Right renal pelvis (tissue), 4 donors: ENCODE data around the gene SLC18A2. TPM values are rescaled to one million over a fixed set of nuclear protein-coding genes. Genes with fewer than 3 reads are reported as not detected.

ENCODE experiments used
- DNase-seq, 4 donors: peaks; one replicate each; pipeline ENCODE4 v3.0.0-alpha.2; 2013; ENCODE audit warnings: low read depth in 4 of 4, low spot score in 3 of 4, missing footprints in 1 of 4
- polyA plus RNA-seq, 4 donors: library from polyadenylated mRNA; unstranded; fragments of 120-200 nt; gene quantifications; one replicate each; pipeline ENCODE4 v1.2.1, GENCODE V29; 2013; ENCODE audit not compliant: insufficient read length in 4 of 4

The SLC18A2 gene
- polyA plus RNA-seq, 4 donors: 1.1 to 1.6 (median 1.4) TPM

DNA sequence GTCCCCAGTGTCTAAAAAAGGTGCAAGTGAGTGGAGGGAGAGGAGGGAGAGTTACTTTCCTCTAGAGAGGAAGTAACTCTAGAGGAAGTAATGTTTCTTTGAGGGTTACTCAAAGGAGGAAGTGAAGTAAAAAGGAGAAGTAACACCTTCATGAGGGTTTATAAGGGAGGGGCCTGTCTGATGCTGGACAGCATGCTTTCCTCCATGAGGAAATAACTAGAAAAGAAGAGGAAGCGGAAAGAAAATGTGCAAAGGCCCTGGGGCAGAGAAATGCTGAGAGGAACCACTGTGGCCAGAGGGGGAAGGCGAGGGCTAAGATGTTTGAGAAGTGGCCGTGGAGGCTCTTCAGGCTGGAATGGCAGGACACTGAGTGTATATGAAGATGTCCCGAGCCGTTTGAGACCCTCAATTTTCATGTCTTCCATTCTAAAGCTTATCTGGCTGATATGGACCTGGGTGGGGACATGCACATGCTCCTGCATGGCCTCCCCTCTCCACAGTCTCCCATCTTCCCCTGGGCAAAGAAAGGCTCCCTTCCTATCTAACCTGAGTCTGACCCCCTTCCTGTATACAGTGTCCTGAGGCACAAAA is 3.4 kb upstream of the SLC18A2 start:
- DNase-seq: no peak

DNA sequence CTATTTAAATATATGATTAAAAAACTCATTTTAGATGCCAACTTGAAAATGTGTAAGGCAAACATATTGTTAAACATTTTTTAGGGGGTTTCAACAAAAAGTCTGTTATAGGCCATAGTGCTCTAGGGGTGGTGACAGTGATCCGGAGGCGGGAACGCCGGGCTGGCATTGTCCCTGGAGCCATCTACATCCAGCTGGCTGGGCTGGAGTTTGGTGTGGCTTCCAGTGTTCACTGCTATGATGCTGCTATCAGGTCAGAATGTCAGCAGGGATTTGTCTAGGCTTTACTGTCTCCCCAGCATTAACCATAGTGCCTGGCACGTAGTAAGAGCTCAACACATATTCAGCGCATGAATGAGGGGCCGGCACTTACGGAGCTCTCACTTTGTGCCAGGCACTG is 1.9 kb upstream of the SLC18A2 start:
- DNase-seq: no peak

DNA sequence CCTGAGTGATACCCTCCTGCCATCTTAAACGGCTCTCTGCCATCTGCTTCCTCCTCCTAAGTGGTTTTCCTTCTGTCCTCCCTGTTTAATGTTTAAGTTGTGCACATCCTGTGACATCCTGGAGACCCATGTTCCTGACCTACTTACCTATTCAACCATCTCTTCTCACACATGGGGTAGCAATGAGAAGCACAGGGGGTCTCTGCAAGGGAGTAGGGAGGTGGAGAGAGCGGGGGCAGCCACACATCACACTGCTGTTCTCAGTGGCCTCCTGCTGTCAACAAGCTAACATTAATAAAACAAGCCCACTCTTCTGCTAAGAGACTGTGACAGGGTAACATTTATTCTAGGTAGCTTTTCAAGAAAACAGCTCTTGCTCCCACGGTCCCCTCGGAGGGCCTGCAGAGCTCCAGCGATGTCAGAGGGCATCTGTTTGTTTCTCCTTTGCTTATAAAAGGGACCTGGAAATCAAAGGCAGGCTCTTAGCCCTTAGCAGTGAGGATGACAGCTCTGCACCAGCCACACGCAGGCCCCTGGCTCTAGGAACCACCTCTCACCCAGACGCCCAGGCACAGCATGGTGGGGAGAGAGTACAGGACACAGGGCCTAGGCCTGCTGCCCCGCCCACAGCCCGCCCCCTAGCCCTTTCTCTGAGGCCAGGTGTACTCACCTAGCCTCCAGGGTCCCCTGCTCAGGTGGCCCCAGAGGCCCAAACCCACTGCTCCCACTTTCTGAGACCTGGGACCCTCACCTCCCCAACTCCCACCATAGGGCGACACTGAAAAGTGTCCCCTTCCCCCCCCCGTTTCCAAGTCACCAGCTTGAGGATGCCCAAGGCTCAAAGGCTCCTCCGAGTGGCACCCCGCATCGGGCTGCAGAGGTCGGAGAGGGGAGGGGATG is 943 bp upstream of the SLC18A2 start:
- DNase-seq: no peak

DNA sequence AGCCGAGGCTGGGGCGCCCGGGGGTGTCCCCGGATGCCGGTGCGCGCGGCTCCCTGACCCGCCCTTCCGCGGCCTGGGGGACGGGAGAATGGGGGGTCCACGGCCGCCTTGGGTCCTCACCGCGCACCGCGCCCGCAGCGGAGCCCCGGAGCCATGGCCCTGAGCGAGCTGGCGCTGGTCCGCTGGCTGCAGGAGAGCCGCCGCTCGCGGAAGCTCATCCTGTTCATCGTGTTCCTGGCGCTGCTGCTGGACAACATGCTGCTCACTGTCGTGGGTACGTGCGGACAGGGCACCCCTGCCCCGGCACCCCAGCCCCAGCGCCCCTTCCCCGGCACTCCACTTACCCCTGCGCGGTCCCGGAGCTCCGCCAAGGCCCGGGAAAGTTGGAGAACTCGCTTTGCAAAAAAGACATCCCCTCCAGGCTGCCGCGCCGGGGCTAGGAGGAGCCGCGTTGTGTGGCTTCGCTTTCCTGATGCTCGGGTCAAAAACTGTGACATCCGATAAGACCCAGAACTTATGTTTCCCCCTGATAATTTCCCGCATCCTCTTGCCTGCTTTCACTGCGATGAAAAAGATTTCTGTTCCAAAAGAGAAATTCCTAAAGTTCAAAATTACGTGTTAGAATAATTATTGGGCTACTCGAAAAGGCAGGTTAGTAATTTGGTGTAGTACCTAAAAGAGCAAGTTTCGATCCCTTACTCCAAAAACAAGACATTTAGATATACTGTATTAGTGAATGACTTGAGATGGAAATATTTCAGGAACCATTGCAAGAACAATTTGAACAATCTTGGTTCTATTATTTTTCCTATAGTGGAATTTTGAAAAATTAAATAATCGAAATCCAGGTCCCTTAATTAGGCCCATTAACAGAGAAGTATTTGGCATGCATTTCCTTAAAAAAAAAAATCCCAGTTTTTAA is 888 bp downstream of the SLC18A2 start:
- no peak for DNase-seq

DNA sequence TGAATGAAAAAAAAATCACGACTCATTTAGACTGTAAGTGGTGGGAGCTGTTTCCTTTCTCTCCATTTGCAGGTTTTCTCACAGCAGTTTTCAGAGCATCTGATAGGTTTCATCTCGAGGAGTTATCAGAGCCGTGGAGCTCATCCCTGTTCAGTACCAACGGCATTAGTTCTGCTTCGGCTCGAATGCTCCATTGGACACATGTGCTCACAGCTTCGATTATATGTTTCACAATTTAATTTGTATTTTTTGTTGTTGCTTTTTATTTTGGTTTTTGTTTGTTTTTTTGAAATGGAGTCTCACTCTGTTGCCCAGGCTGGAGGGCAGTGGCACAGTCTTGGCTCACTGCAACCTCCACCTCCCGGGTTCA is 1.5 kb downstream of the SLC18A2 start:
- DNase-seq: no peak

DNA sequence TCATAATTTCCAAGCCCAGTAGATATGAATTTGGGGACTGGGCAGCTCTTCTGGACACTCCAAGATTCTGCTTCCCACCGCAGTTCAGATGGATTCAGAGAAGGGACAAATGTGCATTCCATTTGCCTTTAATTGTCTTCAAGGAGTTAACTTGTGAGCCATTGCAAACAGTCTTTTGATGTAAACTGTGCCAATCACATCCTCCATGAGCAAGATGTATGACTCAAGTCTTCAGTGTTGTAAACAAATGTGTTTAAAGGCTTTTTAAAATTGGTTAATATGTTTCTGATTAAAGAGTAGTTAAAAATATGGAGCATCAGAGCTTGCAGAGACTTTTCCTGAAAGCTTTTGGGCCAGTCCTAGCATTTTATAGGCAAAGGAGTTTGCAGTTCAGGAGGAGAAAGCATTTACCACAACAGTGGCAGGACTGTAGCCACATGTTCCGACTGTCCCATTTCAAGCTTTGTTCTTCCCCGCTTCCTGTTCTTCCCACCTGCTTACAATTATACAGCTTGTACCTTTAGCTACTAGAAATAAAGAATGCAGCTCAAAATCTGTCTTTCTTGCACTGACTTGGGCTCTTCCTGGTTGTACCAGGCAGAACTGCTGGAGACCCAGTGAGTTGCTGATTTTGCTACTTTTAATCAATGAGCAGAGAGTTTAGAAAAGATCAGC is 6.2 kb downstream of the SLC18A2 start:
- no peak for DNase-seq

DNA sequence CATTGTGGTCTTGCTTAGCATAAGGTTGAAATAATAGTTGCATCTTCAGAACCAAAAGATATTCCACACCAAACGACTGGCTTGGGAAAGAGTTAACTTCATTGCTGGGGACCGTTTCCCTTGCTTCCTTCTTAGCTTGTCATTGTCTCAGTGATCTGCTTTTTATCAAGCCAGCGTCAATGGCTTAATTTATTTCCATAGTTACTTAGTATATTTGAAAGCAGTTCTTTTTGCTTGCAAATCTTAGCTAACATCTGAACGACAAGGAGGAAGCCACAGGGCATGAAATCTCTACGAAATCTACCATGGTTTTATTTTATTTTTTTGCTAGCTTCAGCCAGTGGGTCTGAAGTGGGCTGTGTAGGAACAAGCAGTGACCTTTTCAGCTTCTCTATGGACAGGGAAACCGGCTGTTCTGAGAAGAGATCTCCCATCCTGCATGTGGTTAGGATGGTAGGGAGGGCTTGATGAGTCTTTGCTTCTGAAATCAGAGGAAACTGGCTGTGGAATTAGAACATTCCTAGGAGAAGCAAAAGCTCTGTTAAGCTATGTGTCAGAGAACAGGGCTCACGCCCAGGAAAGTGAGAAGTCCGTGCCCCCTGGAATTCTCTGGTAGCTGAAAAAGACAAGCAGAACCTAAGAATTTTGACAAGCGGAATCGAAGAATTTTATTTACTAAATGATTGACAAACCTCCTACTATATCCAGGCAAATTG is 8.0 kb downstream of the SLC18A2 start:
- DNase-seq: no peak

DNA sequence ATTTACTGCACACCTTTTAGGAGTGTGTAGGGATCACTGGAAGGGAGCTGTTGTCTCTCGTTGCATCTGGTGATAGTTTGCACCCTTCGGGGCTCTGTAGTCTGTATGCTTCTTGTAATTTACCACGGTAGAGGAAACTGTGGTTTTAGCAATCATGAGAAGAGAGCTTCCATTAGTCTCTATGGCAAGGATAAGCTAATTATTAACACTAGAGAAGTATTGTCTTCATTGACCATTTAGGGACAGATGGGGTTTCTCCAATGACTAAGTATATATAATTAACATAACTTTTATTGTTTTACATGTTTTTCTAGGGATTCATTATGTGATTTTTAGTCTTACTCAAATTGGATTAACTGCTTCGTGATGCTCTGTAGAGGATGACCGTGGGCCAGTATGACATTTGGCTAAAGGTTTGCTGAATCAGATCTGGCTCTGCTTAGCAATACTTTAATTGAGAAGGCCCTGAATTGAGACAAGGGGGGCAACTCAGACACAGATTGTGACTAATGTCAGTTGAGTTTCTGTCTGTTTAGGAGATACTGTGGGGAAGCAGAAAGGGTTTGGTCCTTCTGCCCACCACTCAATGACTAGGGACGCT is 8.7 kb downstream of the SLC18A2 start:
- DNase-seq: no peak

DNA sequence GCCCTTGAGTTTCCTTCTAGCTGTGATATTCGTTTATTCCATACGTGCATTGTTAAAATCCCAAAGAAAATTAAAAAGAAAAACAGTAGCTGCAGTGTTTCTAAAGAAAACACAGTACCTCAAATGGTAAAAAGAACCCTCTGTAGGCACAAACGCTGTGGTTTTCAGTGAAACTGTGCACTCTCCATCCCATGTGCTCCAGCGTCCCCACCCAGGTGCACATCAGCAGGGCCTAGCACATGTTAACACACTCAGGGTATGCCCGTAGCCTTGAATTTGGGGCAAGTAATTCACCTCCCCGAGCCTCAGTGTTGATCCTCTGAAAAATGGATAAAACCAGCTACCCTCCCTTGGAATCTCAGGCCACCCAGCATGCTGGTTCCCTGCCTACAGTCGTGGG is 9.5 kb downstream of the SLC18A2 start:
- no peak for DNase-seq

DNA sequence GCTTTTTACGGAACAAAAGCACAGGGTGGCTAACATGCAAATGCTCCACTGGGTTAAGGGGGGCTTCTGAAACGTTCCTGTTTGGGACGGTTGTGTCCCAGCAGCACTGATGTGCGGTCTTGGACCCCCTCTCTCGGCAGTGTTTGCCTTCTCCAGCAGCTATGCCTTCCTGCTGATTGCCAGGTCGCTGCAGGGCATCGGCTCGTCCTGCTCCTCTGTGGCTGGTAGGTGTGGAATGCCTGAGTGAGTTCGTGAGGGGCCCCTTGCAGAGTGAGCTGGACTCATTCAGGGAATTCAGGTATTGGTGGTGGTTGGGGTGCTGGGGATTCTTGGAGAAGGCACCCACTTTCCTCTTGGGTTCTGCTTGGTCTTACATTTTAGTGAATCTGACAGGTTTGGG is 13.0 kb downstream of the SLC18A2 start:
- DNase-seq: no peak

DNA sequence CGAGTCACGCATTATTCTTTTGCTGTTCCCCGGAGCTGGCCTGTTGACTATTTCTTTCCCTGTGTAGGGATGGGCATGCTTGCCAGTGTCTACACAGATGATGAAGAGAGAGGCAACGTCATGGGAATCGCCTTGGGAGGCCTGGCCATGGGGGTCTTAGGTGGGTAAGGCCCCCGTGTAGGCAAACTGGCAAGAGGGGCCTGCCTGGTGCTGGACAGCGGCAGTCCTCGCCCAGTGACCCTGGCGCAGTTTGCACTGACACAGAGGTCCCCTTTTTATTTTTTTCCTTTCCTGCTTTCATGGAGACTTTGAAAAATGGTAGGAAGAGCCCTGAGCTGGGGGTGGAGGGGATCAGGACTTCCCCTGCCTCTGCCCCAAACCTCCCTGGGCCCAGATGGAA is 13.4 kb downstream of the SLC18A2 start:
- no peak for DNase-seq

DNA sequence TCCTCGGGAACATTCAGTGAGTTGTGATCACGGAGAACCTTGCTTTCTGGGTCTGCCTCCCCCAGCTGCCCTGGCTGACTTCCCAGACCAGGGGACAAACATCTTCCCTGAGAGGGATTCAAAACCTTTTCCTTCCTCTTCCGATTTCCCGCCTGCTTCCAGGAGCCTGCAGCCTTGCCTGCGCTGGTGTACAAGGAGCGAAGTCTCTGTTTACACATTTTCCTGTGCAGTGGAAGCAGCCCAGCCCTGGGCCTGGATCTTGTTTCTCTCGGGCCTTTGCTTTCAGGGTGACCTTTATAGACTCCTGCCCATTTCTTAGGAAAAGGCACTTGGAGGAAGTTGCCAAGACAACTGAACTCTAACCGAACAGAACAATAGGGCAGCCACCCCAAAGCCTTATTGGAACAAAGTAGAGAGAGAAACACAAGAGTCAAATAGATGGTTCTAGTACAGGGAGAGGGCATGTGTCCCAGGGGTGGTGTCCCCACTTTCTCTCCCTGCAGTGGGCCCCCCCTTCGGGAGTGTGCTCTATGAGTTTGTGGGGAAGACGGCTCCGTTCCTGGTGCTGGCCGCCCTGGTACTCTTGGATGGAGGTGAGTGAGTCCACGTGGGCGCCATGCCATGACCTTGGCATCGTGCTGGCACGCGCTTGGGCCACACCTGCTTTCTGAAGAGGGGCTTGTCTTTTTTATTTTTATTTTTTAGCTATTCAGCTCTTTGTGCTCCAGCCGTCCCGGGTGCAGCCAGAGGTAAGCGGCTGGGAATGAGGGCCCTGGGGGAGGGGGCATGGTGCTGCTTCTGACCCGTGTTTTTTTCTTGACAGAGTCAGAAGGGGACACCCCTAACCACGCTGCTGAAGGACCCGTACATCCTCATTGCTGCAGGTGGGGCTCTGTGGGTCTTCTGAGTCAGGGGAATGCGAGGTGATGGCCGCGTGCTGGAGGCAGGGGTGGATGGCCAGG is 14.1 kb downstream of the SLC18A2 start:
- DNase-seq: no peak

DNA sequence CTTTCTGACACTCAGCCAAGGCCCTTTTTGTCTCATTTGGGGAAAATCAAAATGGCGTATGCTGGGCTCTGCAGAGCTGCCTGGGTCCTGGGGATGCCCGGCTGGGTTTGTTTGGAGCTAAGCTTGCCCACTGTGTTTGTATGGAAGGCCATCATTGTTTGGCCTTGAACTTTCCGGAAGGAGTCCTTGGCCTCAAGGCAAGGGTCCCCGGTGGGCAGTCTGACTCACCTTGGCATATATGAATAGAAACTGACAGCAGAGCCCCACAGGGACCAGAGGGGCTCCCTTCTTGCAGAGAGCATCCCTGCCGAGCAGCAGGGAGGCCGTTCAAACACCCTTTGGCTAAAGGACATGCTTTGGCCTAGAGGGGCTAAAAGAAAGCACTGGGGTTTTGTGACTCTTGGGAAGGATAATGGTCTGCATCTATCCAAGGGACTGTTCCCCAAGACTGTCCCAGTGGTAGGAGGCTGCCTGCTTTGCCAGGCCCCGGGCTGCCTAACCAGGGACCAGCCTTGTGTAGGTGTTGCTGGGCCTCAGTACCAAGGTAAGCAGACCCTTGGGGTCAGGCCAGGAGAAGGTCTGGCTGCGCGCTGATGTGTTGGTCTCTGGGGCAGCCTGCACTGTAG is 15.0 kb downstream of the SLC18A2 start:
- DNase-seq: no peak

DNA sequence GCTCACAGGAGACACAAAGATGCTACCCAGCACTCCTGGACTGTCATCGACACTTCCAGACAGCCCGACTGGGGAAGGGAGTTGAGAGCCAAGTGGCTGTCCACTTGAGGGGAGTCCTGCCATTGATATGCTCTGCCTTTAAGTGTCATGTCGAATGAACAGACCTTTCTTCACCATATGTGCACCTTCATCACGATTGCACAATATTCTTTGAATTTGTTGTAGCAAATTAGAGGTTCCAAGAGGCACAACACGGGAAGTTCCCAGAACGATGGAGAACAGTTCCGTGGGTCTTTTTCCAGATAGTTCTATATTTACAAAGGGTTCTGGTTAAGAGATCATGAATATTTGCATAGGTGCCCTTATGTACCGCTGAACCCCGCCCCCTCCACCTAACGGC is 16.0 kb downstream of the SLC18A2 start:
- no peak for DNase-seq

DNA sequence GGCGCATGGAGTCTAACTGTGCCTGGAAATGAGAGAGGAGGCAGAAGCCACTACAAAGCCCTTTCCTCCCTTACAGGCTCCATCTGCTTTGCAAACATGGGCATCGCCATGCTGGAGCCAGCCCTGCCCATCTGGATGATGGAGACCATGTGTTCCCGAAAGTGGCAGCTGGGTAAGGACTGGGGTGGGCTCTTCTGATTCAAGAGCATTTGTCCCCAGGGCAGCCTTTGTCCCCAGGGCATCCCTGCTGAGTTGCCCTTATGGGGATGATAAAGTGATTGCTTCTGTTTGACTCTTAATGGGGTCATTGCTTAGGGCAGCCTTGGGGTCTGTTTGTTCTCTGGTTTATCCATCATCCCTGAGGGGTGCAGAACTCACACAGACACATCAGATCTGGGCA is 16.8 kb downstream of the SLC18A2 start:
- no peak for DNase-seq

DNA sequence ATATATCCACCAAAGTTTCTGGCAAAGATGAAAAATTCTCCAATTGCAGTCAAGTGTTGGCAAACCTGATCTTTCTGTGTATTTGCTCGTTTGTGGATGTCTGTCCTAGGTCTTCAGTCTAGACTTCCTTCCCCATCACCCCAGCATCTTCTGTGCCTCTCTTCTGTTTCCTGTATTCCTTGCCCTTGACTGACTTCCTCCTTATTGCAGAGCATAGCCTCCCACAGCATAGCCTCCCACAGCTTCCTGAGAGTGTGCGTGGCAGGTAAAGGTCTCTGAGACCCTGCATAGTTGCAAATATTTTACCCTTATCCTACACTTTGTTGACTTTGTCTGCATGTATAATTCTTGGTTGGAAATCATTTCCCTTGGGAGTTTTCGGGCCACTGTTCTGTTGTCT is 18.4 kb downstream of the SLC18A2 start:
- DNase-seq: no peak

DNA sequence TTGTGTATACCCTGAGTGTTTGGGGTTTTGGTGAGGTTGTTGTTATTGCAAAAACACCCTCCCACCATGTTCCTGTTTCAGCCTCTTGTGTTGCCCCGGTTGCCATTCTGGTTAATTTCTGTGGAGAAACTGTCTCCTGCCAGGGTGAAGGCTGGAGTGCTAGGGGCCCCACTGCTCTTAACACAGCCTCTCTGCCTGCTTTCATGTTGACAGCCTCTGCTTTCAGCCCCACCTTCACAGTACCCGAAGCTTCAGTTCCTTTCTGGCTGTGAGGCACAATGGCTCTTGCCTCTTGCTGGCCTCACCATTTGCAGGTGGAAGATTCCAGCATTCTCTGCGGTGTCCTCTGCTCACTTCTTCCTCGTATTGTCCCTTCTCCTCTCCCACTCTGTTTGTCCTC is 19.2 kb downstream of the SLC18A2 start:
- no peak for DNase-seq

DNA sequence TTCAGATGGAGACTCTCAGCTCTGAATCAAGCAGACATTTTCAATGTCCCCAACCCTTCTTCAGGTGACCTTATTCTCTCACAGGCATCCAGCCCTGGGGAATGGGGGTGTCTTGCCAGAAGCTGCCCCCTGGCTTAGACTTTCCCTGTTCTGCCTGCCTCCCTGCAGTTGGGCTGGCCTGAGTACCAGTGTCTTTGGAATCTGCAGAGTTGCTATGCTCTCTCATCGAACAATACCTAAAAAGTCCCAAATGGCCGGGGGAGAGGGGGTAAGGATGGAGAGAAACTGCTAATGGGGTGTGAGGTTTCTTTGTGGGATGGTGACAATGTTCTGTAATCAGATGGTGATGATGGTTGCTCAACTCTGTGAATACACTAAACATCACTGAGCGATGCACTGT is 20.6 kb downstream of the SLC18A2 start:
- no peak for DNase-seq
